Stimulated activated CD4-positive, alpha-beta T cell treated with anti-CD3 and anti-CD28 coated beads, Interleukin-15, amount 100 ng/mL, for 48 hours (primary cell): ENCODE measurements around the gene TTC9B.

Source experiments
- DNase-seq, 2 donors: peaks; one replicate each; pipeline ENCODE4 v3.0.0-alpha.2; 2020; ENCODE audit warnings: low read depth in 2 of 2

TTC9B gene

GRCh38 chr19:40247735-40248262 is 29.6 kb upstream of the TTC9B start:
- no peak for DNase-seq

GRCh38 chr19:40247178-40247577 is 29.0 kb upstream of the TTC9B start:
- DNase-seq, result no peak

- no peak for DNase-seq
Observed at GRCh38 chr19:40246292-40247073, 28.3 kb upstream of the TTC9B start.

- DNase-seq, result no peak
Observed at GRCh38 chr19:40245506-40246128, 27.4 kb upstream of the TTC9B start.

- no peak for DNase-seq
Observed at GRCh38 chr19:40244579-40245317, 26.6 kb upstream of the TTC9B start.

GRCh38 chr19:40243181-40243580 is 25.0 kb upstream of the TTC9B start:
- no peak for DNase-seq

GRCh38 chr19:40242480-40242879 is 24.3 kb upstream of the TTC9B start:
- DNase-seq, result no peak

- DNase-seq, result no peak
Observed at GRCh38 chr19:40241809-40242384, 23.7 kb upstream of the TTC9B start.

- no peak for DNase-seq
Observed at GRCh38 chr19:40241125-40241808, 23.1 kb upstream of the TTC9B start.

- no peak for DNase-seq
Observed at GRCh38 chr19:40240332-40240731, 22.1 kb upstream of the TTC9B start.

GRCh38 chr19:40239415-40240226 is 21.4 kb upstream of the TTC9B start:
- no peak for DNase-seq

- no peak for DNase-seq
Observed at GRCh38 chr19:40238775-40239174, 20.6 kb upstream of the TTC9B start.

GRCh38 chr19:40237791-40238190 is 19.6 kb upstream of the TTC9B start:
- no peak for DNase-seq

- no peak for DNase-seq
Observed at GRCh38 chr19:40236366-40236765, 18.2 kb upstream of the TTC9B start.

GRCh38 chr19:40236026-40236355 is 17.8 kb upstream of the TTC9B start:
- no peak for DNase-seq

GRCh38 chr19:40235238-40236025 is 17.2 kb upstream of the TTC9B start:
- no peak for DNase-seq

- no peak for DNase-seq
Observed at GRCh38 chr19:40234429-40235237, 16.4 kb upstream of the TTC9B start.

GRCh38 chr19:40233811-40234389 is 15.7 kb upstream of the TTC9B start:
- no peak for DNase-seq
